Islet of Langerhans (tissue), 1 donor: Measurements from ENCODE around the gene GPC6.
"Not testable (repeated sequence)": the region's sequence is repeated elsewhere in the genome, so short reads cannot be mapped to it uniquely, and the experiment has no call there.

Experiments
- FAIRE-seq: peaks from one replicate; lab custom pipeline; 2011; peaks lifted over from hg19 to GRCh38; lab: Jason Lieb, UNC

GPC6 gene

DNA sequence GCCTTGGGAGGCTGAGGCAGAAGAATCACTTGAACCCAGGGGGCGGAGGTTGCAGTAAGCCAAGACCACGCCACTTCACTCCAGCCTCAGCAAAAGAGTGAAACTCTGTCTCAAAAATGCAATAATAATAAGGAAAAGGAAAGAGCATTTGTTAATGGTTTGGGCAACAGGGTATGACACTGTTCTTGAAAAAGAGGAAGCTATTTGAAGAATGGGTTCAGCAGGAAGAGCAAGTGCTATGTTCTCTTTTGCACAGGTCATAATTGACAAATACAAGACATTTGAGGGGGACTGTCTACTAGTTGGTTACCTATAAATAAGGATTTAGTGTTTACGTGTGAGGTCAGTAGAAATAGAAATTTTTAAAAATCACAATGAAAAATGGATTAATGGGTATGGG is 1034.6 kb downstream of the GPC6 start:
- no peak for FAIRE-seq

GRCh38 chr13:94263038-94263437 is 1036.4 kb downstream of the GPC6 start:
- no peak for FAIRE-seq

GRCh38 chr13:94267581-94268366 is 1041.2 kb downstream of the GPC6 start:
- peak; percentile 99 for FAIRE-seq

DNA sequence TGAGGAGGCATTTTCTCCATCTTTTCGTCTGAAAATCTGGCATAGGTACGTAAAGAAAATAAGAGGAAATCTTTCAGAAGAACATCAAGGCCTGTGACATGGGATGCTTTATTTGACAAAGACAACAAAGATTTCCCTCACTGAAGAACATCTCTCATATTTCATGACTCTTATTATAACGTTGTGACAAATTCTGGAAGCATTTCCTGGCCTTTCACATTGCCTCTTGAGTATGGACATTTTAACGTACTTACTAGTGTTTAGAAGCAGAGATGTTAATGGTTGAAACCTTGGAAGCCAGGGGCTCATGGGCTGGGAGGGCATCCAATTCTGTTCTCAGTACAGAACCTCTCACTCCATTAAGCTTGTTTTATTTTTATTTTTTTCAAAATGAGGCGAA is 1042.1 kb downstream of the GPC6 start:
- no peak for FAIRE-seq

DNA sequence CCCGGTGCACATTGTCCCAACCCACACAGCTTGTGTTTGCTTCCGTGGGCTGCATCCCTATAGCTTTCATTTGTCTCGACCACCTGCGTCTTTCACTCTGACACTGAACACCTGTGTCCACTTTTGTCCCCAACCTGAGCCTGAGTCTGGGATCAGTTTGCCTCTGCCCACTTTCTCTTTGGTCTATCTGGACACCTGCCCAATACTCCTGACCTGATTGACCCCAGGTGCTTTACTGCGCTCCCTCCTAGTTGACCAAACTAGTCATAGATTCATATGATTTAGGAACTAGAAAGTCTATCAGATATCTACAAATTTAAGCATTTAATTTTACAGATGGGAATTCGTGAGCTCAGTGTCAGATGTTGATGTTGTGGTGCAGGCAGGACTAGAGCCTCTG is 1043.0 kb downstream of the GPC6 start:
- no peak for FAIRE-seq

DNA sequence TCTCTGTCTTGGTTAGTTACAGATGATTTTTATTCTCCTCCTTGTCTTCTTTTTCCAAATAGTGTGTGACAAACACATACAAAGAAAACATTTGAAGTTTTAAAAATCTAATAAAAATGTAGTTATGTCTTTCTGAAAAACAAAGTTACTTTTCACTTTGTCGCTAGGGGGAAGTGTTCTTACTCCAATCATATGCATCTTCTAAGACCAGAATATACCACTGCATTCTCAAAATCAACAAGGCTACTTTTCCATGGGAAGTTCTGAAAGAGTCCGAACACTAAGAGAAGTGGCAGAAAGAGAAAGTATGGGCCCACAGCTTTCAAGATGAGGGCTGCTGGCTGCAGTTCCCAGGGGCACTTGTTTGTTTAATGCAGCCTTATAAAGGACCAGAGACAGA is 1043.9 kb downstream of the GPC6 start:
- no peak for FAIRE-seq

GRCh38 chr13:94272038-94272437 is 1045.4 kb downstream of the GPC6 start:
- no peak for FAIRE-seq

- FAIRE-seq, result no peak
Observed at GRCh38 chr13:94280349-94280748, 1053.7 kb downstream of the GPC6 start.

DNA sequence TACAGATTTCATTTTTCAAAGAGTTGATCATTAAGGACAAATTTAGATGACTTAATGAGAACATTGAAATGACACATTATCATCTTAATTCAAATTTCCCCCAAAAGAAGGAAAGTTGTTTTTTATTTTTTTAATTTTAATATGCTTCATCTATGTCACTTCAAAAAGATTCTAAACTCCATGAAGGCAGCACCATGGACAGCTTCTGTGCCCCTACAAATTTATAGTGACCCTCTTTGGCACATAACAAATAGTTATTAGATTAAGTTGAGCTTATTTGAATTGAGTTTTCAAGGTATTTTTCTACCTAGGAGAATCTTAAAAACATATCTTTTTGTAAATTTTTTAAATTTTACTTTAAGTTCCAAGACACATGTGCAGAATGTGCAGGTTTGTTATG is 1054.2 kb downstream of the GPC6 start:
- FAIRE-seq, result no peak

DNA sequence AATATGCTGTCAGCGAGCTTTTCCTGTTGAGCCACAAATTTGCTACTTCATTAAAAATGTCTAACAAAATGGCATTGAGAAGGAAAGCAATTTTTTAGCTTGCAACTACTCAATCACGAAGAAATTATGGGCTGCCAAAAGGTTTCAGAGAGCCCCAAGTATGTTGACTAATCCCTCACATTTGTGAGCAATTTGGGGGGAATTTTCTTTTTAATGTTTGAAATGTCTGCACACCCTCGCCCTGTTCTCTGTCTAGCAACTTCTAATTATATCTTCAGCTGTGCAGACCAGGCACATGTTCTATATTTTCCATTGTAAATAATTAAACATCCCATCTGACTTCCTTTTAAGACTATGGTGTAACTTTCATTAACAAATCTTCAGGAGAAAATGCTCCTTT is 1060.0 kb downstream of the GPC6 start:
- FAIRE-seq, result no peak

DNA sequence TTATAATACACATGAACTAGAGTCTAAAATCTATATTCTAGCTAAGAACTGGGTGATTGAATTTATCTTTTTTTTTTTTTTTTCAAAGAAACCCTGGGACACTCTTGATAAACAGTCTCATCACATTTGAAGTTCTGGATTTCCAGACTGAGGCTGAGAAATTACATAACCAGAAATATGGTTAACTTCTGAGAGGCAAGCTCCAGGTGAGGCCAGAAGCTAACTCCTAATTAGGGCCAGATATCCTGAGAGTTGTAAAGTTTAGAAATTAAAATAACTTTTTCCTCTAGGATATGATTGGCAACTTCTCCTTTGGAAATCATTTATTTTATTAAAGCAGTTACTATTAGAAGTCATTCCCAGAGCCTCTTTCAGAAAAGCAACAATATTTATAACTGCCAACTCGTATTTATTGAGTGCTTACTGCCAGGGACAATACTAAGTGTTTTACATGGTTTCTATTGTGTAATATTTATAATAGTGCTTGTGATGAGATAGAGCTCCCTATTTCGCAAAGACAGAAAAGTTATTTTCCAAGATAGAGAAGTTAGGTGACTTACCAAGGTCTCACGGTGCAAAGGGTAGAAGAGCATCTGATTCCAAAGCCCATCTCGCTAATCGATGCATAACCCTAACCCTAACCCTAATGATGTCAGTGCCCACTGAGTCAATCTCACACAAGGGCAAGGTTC is 1065.2 kb downstream of the GPC6 start:
- FAIRE-seq, result no peak

DNA sequence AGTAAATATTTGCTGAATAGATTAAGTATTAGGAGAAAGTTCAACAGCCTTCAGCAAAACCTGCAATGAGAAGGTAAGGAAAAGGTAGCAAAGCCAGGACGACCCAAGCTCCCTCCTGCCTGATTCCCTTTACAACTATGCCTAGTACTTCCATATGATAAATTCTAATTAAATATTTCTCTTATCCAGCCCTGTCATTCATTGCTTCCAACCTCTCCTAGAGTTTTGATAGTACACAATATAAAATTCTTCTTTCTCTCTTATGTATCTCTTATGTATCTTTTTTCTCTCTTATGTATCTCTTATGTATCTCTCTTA is 1065.7 kb downstream of the GPC6 start:
- no peak for FAIRE-seq

DNA sequence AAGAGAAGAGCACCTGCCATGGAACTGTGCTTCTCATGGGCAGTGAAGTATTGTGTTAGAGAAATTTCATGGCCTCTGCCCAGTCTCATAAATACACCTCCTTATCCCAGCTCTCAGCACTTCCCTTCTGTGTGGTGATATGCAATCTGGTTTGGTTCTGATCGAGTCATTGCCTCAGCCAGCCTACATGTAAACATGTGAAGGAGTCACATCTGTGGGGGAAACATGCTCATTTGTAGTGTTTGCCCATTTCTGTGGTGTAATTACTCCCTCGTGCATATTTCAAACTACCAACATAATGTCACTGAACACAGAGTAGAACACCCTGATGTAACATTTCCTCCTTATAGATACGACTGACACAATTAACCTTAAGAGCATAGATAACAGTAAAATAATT is 1069.9 kb downstream of the GPC6 start:
- FAIRE-seq, result no peak

- no peak for FAIRE-seq
Observed at GRCh38 chr13:94298346-94298745, 1071.7 kb downstream of the GPC6 start.

- FAIRE-seq, result no peak
Observed at GRCh38 chr13:94300401-94300800, 1073.8 kb downstream of the GPC6 start.

DNA sequence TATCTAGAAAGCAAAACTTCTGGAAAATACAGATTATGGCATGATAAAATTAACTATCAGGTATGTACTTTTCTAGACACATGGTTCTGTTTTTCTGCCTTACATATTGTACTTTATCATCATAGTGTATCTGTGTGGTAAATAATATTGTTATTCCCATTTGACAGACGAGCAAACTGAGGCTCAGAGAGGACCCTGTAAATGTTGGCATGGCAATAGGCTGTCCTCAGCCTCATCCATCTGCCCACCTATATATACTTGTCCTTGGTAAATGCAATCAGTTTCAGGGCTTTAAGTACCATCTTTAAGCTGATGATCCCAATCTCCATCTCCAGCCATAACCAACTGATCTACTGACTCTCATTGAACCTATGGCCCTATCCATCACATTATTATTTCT is 1074.9 kb downstream of the GPC6 start:
- no peak for FAIRE-seq

- not testable (repeated sequence) for FAIRE-seq
Observed at GRCh38 chr13:94302847-94303565, 1076.4 kb downstream of the GPC6 start.

DNA sequence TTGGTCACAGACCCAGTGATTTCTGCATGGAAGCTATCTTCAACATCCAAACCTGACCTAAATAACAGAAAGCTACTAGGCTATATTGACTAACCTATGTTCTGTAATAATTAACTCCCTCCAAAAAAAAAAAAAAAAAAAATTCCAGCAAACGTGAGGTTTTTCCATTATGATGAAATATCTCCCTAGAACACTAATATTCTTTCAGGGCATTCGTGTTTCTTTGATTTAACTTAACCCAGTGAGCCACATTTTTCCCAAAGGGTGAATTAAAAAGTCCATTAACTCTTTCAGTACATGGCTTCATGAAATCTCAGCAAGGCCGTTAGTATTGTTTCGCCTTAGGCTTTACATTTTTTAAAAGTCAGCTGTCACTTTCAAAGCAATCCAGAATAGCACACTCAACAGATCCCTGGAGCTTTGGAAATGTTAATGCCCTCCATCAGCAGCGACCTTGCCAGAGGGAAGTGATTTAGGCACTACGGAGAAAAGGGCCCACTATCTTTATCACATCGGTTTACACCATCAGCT is 1077.1 kb downstream of the GPC6 start:
- FAIRE-seq, result no peak

DNA sequence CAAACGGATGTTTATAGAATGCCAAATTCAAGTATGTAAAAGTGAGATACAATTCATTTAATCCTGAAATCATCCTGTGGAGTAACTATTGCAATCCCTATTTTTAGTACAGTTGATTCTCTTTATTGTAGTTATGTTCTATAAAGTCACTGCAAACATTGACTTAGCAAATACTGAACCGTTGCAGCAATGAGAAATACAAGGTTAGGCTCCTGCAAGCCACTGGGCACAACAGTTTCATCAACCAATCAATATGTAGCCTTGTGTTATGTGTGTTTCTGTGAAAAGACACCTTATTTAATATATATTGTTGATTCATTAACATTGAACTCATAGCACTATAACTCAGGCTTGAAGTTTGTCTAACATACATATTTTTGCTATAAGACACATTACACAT is 1078.4 kb downstream of the GPC6 start:
- no peak for FAIRE-seq

DNA sequence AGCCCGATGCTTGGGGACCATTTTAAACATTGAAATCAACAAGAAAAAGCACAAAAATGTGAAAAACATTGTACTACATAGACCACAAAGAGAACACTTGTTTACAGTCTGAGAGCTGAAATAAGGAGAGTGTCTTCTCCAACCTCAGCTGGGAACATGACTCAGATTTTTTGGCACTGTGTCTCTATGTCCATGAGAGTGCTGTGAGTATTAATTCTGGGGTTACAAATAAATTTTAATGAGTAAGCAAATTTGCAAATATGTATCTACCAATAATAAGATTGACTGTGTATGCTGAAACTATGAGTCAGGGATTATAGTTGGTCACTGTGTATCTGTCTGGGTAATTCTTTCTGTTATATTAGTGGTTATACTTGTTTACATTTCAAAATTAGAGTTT is 1078.9 kb downstream of the GPC6 start:
- no peak for FAIRE-seq

GRCh38 chr13:94305934-94306333 is 1079.3 kb downstream of the GPC6 start:
- no peak for FAIRE-seq

GRCh38 chr13:94308832-94309231 is 1082.2 kb downstream of the GPC6 start:
- no peak for FAIRE-seq

- no peak for FAIRE-seq
Observed at GRCh38 chr13:94309576-94309975, 1083.0 kb downstream of the GPC6 start.
